ENCODE measurements around the gene CHP2.
"Not testable (repeated sequence)": the region's sequence is repeated elsewhere in the genome, so short reads cannot be mapped to it uniquely, and the experiment has no call there.

CHP2 gene

DNA sequence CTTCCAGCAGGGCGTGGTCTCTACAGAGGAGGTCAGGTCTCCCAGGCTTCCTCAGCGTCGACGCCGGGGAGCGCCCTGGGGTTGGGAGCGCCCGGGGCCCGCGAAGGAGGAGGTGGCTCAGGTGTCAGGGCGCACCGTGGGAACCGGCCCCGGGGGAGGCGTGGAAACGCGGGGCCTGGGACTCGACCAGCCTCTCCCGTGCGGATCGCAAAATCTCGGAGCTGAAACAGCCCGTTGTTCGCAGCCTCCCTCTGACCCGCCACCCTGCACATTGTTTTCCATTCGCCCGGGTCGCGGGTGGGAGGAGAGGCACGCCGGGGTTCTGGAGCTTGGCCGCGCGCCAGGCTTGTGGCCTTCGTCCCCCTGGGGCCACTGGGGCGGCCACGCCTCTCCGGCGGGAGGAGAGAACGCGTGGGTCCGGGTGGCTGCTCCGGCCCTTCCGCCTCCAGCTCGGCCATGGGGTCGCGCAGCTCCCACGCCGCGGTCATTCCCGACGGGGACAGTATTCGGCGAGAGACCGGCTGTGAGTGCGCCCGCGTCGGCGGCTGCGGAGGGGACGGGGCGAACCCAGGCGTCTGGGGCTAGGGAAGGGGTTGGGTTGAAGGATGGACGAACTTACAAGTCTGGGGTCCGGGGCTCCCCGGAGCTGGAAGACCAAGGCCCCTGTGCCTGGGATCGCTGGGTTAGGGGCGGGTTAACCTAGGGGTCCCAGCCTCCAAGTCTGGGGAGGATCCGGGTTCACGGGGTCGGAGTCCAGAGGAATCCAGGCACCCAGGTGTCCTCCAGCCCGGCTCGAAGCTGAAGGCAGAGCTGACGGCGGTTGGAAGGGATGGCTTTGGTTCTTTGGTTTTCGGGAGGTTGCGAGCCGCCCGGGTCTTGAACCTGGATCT is at the start of gene CHP2:
Gene CHP2, plus strand, starts transcription at position 433 of the 890 bp plus-strand sequence. Its CDS starts 24 bp downstream, at position 457.
- DNase-seq (ENCODE audit: low read depth), result no peak

DNA sequence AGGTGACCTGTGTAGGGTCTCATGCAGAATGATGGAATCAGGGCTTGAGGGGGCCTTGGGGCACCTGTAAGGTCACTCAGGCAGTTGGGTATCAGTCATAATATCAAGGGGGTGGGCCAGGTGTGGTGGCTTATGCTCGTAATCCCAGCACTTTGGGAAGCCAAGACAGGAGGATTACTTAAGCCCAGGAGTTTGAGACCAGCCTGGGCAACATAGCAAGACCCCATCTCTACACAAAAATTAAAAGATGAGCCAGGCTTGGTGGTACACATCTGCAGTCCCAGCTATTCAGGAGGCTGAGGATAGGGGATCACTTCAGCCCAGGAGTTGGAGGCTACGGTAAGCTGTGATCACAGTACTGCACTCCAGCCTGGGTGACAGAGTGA is 49.3 kb upstream of the CHP2 start:
- no peak for DNase-seq (ENCODE audit: low read depth)

DNA sequence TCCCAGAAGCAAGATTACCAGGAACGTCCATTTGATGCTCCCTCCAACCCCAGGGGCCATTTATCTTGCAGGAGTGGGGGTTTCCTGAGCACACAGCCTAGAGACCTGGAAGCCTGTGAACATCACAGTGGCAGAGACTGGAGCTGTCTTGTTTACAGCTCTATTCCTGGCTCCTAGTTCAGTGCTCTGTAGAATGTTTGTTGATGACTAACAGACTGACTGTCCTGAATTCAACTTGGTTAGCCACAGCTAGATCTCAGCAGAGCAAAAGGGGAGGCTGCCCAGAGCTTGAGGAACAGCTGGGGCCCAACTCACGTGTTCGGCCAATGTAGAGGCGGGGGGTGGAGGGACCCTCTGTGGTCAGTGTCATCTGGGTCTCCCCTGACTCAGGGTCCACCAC is 48.4 kb upstream of the CHP2 start:
- no peak for DNase-seq (ENCODE audit: low read depth)

DNA sequence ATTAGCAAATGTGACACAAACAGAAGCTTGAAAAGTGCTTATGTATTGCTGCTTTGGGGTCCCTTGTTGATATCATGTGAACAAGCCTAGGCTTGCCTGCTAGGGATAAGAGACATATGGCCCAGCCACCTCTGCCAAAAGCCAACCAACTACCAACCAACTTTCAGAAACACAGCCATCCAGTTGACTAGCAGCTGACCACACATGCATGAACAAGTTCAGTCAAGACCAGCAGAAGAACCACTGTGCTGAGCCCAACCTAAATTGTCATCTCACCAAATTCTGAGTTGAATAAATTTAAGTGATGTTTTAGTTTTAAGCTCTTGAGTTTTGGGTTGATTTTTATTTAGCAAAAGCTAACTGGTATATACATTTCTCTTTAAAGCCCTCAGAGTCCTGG is 45.3 kb upstream of the CHP2 start:
- DNase-seq (ENCODE audit: low read depth), result no peak

DNA sequence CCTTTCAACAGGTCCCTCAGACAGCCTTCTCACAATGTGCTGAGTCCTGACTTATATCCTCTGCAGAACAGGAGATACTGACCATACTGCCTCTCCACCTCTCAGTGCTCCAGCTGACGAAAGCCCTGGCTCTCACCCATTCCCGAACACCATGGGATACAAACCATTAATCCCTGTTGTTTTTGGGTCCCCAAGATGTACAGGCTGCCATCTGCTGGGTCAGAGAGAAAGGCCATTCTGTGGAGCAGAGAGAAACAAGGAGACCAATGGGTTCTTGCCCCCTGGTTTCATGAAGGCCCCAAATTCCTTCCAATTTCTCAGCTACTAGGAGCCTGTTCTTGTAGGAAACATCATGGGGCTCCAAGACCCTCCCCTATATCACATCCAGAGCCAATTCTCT is 44.8 kb upstream of the CHP2 start:
- DNase-seq (ENCODE audit: low read depth), result no peak

DNA sequence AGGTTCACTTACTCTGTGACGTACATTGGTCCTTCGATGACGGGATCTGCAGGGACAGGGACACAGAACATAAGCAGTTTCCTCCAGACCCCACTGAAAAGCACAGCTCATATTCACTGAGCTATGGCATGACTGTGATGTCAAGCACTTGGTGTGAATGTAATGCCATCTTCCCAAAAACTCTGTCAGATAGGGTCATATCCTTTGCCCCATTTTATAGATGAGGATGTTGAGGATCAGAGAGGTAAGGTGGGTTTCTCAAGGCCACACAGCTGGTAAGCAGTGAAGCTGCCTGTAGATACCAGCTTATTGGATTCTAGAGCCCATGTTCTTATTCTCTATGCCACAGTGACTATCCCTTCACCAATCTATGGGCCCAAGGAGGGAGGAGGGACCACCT is 44.3 kb upstream of the CHP2 start:
- no peak for DNase-seq (ENCODE audit: low read depth)

DNA sequence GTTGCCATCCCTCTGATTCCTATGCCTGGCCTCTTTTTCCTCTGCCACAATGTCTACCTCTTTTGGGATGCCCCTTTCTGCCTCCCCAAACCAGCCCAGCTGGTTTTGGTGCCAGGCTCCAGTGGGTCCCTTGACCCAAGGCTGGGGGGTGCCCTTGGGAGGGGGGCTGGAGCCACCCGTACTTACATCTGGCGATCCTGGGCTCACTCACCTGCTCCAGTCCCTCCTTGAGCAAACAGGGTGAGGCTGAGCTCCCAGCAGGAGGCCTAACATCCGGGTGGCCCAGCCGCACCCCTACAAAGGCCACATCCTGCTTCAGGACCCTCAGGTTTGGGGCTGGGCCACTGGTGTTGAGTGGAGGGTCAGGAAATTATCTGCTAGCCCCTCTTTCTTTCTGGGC is 43.0 kb upstream of the CHP2 start:
- DNase-seq (ENCODE audit: low read depth), result no peak

DNA sequence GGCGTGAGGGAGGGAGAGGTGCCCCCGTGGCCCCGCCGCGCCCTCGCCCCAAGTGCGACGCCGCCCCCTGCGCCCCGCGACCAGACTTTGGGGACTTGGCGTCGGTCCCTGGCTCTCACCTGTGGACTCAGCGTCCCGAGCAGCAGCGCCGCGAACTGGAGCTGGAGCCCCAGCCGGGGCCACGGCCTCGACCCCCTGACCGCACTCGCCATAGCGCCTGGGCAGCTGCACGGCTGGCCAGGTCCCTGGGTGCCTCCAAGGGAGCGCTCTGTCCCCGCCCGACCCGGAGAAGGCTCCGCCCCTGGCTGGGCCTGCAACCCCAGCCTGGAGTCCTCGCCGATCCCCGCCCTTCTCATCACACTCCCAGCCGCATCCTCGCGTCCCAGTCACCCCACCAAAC is 41.9 kb upstream of the CHP2 start, which contains the start of gene ERN2:
Gene ERN2, minus strand, starts transcription at position 247 of the 400 bp plus-strand sequence. Its CDS starts 35 bp downstream, at position 212.
- no peak for DNase-seq (ENCODE audit: low read depth)

DNA sequence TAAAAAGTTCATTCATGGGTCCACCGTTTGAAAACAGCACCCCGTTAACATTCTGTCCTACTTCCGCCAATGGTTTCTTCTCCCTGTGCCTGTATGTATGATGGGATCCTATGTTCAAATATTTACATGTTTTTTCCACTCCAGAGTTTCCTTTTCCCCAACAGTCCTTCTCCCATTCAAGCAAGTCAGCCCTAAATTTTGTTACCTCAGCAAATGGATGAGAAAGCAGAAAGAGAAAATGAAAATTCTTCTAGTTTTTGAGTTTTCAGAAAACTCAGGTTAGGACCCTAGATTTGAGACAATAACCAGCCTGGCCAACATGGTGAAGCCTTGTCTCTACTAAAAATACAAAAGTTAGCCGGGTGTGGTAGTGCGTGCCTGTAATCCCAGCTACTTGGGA is 38.3 kb upstream of the CHP2 start:
- DNase-seq (ENCODE audit: low read depth), result no peak

DNA sequence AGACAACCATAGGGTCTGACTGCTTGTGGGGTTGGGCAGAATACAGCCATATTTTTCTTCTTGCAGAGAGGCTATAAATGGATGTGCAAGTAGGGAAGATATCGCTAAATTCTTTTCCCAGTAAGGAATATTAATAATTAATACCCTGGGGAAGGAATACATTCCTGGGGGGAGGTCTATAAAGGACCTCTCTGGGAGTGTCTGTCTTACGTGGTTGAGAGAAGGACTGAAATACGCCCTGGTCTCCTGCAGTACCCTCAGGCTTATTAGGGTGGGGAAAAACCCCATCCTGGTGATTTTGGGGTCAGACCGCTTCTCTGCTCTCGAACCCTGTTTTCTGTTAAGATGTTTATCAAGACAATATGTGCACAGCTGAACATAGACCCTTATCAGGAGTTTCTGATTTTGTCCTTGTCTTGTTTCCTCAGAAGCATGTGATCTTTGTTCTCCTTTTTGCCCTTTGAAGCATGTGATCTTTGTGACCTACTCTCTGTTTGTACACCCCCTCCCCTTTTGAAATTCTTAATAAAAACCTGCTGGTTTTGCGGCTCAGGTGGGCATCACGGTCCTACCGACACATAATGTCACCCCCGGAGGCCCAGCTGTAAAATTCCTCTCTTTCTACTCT is 32.1 kb upstream of the CHP2 start:
- DNase-seq (ENCODE audit: low read depth), result not testable (repeated sequence)

DNA sequence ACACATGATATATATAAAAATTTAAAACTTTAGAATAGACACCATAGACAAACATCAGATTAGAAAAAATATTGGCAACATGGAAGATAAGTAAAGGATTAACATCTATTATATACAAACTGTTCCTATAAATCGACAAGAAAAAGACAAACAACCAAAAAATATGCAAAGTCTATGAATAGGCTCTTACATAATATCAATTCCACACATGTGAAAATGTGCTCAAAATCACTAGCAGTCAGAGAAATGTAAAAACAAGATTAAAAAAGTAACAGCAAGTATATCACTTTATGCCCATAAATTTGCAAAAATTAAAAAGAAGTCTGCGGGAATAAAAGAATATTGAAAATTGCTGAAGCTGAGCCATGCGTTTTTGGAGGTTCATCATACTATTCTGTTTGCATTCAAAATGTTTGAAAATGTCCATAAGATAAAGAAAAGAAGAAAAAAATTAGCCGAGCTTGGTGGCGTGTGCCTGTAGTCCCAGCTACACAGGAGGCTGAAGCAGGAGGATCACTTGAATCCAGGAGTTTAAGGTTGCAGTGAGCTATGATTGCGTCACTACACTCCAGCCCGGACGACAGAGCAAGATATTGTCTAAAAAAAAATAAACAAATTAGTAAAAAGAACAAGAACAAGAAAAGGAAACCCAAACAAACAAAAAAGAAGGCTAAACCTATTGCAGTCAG is 30.6 kb upstream of the CHP2 start:
- DNase-seq (ENCODE audit: low read depth), result no peak

DNA sequence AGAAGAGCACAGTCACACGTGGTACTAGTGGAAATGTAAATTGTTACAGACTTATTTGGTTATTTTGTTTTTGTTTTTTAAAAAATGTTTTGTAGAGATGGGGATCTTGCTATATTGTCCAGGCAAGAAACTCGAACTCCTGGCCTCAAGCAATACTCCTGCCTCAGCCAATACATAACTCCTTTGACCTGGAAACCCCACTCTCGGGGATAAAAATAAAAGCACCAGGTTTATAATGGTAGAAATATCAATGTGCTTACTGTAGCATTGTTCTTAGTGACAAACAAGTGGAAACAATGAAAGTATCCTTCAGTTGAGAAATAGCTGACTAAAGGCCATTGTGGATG is 30.1 kb upstream of the CHP2 start:
- no peak for DNase-seq (ENCODE audit: low read depth)

DNA sequence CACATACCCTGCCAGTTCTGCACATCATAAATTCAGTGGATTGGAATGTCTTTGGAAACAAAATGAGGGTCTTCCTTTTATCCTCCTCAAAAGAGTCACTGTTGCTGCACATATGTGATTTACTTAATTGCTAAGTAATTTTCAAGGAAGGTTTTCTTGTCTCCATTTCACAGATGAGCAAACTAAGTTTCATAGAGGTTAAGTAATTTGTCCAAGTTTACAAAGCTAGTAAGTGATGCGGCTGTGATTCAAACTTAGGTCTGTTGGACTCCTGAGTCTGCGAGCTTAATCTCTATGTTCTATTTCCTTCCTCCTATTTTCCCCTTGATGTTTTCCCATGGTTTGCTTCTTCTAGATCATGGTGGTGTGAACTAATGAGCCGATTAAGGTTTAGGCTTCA is 28.1 kb upstream of the CHP2 start:
- DNase-seq (ENCODE audit: low read depth), result no peak

DNA sequence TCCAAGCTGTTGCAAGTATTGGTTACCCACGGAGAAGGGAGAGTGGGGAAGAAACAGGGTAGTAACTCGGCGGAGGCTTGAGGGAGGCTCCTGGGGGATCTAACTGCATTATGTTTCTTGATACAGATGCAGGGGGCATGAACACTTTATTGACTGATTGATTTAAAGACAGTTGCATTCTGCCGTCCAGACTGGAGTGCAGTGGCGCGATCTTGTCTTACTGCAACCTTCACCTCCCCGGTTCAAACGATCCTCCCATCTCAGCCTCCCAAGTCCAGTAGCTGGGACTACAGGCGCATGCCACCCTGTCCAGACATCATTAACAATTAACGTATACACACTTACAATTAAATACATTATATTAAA is 26.7 kb upstream of the CHP2 start:
- DNase-seq (ENCODE audit: low read depth), result no peak

DNA sequence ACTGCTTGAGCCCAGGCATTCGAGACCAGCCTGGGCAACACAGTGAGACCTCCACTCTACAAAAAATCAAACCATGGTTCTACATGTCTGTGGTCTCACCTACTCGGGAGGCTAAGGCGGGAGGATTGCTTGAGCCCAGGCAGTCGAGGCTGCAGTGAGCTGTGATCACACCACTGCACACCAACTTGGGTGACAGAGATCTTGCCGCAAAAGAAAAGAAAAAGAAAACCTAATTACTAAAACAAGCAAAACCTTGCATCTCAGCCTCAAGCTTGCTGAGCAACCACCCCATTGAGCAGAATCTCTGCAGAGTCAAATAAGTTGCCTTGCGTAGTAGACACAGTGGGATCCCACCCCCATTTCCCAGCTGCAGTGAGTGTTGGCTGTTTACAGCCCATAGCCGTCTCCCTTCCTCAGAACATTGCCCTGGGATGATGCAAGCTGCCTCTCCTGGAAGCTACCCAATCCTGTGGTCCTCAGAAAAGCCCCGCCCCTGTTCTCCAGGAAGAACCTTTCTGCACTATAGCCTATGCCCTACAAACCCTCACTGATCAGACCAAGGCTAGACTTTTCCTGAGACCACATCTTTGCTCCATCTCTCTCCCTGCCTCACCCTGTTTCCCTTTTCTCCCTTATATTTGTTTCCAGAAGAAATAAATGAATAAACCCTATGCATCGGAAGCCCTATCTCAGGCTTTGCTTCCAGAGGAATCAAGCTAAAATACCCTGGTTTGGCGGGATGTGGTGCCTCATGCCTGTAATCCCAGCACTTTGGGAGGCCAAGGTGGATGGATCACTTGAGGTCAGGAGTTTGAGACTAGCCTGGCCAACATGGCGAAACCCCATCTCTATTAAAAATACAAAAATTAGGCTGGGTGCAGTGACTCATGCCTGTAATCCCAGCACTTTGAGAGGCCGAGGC is 25.1 kb upstream of the CHP2 start:
- DNase-seq (ENCODE audit: low read depth), result no peak

DNA sequence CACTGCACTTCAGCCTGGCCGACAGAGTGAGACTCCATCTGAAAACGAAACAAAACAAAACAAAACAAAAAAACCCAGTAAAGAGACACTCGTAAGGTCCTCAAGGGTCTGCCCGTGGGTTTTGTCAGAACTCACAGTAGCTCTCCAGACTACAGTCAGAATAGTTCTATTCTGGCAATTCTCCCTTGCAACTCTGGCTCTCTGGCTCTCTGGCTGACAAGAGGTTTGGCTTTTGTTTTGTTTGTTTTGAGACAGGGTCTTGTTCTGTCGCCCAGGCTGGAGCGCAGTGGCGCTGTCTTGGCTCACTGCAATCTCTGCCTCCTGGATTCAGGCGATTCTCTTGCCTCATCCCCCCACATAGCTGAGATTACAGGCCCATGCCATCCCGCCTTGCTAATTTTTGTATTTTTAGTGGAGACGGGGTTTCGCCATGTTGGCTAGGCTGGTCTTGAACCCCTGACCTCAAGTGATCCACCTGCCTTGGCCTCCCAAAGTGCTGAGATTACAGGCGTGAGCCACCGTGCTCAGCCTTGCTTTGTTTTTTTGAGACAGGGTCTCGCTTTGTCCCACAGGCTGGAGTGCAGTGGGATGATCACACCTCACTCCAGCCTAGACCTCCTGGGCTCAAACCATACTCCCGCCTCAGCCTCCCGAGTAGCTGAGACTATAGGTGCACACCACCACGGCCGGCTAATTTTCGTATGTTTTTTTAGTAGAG is 20.5 kb upstream of the CHP2 start:
- no peak for DNase-seq (ENCODE audit: low read depth)

DNA sequence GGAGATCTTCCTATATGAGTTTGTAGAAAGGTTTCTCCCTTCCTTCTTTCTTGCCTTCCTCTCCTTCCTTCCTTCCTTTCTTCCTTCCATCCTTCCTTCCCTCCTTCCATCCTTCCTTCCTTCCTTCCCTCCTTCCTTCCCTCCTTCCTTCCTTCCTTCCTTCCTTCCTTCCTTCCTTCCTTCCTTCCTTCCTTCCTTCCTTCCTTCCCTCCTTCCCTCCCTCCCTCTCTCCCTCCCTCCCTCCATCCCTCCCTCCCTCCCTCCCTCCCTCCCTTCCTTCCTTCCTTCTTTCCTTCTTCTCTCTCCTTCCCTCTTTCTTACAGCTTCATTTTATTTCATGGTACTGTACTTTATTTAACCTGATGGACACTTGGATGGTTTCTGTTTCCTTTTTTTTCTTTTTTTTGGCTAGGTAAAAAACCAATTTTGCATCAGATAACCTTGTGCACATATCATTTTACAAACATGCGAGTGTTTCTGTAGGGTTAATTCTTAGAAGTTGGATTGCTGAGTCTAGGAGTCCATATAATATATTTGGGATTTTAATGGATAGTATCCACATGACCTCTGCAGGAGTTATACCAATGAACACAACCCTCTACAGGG is 17.3 kb upstream of the CHP2 start:
- DNase-seq (ENCODE audit: low read depth), result not testable (repeated sequence)

DNA sequence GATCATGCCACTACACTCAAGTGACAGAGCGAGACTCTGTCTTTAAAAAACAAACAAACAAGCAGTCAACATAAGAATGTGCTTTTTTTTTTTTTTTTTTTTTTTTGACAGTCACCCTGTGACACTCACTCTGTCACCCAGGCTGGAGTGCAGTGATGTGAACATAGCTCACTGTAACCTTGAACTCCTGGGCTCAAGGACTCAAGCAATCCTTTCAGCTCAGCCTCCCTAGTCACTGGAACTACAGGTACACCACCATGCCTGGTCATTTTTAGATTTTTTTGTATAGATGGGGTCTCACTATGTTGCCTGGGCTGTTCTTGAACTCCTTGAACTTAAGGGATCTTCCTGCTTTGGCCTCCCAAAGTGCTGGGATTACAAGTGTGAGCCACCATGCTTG is 15.3 kb upstream of the CHP2 start:
- DNase-seq (ENCODE audit: low read depth), result no peak

DNA sequence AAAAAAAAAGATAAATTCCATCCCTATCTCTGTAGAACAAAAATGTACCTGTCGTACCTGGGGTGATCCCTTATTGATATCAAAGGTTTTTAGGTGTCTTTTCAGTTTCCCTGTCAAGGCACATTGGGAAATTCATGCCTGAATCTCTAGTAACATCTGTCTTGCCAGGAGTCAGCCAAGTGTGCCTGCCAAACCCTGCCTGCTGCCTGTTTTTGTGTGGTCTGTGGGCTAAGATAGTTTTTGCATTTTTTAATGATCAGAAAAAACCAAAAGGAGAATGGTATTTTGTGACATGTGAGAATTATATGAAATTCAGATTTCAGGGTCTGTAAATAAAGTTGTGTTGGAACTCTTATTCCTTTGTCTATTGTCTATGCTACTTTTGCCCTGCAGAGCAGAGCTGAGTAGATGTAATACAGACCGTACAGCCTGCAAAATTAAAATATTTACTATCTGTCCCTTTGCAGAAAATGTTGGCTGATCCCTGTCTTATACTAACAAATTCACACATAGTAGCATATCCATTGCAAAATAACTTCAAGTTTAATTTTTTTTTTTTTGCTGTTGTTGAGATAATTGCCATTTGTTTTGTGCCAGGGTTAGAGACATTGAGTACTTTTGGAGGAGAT is 13.0 kb upstream of the CHP2 start:
- DNase-seq (ENCODE audit: low read depth), result no peak

DNA sequence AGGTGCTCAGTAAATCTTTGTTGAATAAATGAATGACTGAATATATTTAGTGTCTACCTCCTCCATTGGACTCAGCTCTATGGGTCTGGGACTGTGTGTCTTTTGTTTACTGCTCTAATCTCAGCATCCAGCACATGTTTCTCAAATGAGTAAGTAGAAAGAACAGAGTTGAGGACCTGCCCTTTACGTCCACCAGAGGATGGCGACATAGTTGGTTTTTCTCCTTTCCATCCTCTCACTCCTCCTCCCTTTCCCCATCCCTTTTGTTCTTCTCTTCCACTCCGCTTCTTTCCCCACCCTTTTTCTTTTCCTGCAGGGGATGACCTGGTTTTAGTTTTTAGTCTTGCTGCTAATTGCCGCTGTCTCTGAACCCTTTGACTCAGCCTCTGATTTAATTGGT is 12.1 kb upstream of the CHP2 start:
- no peak for DNase-seq (ENCODE audit: low read depth)

DNA sequence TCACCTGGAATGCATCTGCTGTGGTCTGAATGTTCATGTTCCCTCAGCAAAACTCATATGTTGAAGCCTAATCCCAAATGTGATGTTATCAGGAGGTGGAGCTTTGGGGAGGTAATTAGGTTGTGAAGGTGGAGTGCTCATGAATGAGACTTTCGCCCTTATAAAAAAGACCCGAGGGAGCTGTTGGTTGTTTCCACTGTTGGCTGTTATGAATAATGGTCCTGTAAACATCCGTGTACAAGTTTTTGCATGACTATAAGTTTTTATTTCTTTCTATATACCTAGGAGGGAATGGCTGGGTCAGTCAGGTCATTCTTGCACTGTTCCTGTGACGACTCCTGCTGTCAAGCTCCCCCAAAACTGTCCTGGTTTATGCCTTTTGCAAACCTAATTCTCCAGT is 9.6 kb upstream of the CHP2 start:
- DNase-seq (ENCODE audit: low read depth), result no peak
